SK-N-DZ (cell line): ENCODE data around the gene FASLG.
"Not testable (repeated sequence)": the region's sequence is repeated elsewhere in the genome, so short reads cannot be mapped to it uniquely, and the experiment has no call there.

Source experiments
- DNase-seq: peaks from one replicate; pipeline ENCODE4 v3.0.0-alpha.2; 2015; ENCODE audit warnings: low spot score
- small RNA-seq, 2 experiments: library from RNA; depleted of rRNA; stranded (forward); fragments of <200 nt; gene quantifications; one replicate each; pipeline ENCODE3, GENCODE V24; 2014

Gene FASLG

DNA sequence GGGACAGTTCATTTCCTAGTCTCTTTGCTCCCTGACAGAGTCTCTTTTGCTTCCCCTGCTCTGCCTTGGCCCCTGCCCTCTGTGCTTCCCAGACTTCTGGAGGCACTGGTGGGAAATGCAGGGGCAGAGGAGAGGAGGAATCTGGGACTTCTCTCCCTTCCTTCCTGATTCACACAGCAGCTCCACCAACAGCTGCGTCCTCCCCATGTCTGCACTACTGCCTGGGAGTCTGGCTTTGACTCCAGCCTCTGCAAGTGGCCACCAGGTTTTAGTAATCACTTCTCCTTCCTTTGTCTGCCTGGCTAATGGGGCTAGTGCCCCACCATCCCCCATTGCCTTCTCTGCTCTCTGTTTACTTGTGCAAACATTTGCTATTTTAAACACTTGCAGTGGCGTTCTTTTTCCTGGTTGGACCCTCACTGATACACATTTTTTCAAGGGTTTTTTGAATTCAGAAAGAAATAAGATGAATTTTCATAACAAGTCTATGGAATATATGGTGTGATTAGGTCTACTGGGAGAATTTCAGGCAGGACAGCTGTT, 21.9 kb downstream of the FASLG start:
- DNase-seq, result no peak

GRCh38 chr1:172682812-172683211, 23.9 kb downstream of the FASLG start:
- DNase-seq, result no peak

DNA sequence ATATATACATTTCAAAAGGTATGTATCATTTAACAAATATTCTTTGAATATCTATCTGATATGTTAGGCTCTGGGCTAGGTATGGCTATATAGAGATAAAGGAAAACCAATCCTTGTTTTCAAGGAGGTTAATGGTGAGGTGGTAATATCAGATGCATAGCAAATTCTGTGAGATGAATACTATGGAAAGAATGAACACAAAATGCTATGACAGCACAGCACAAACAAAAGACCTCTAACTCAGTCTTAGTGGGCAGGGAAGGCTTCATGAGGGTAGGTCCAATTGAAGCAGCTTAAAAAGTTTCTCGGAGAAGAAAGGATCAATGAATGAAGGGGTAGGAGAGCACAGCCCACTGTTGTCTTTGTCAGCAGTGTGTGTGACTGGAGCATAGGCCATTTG, 27.2 kb downstream of the FASLG start:
- DNase-seq, result no peak

GRCh38 chr1:172688428-172689085, 29.7 kb downstream of the FASLG start:
- DNase-seq, result not testable (repeated sequence)

- DNase-seq, result not testable (repeated sequence)
Observed at GRCh38 chr1:172690925-172691324, 32.0 kb downstream of the FASLG start.

- no peak for DNase-seq
Observed at GRCh38 chr1:172697534-172698002, 38.7 kb downstream of the FASLG start.

DNA sequence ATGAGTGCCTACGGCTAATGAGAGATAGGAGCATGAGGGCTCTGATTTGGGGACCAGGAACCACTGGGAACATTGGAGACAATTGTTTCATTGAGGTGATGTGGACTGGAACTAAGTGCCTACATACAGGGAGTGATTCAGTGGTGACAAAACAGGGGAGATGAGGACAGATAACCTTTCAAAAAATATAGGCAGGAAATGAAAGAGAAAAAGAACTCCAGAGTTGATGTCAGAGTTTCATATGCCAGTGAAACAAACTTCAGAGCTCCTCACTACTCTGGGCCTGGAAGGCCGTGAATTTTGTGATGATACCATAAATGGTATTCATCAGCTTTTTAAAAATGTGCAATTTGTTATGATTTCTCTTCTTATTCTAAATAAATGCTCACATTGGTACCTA, 39.3 kb downstream of the FASLG start:
- no peak for DNase-seq

DNA sequence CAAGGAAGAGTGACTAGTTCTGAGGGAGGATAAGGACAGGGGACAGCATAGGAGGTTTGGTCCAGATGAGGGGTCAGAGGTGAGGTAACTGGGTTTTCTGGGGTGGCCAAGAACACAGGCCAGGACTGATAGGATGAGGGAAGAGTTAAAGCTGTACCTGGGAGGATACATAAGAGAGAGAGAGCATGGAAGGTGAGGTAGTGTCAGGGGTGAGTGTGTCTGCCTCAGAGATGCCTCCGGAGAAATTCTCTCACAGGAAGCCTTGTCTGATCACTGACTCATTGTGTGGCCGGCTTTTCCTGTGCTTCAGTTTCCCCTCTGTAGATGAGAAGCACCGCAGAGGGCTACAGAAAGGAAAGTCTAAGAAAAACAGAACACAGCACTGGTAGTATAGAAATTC, 40.2 kb downstream of the FASLG start:
- DNase-seq, result no peak

DNA sequence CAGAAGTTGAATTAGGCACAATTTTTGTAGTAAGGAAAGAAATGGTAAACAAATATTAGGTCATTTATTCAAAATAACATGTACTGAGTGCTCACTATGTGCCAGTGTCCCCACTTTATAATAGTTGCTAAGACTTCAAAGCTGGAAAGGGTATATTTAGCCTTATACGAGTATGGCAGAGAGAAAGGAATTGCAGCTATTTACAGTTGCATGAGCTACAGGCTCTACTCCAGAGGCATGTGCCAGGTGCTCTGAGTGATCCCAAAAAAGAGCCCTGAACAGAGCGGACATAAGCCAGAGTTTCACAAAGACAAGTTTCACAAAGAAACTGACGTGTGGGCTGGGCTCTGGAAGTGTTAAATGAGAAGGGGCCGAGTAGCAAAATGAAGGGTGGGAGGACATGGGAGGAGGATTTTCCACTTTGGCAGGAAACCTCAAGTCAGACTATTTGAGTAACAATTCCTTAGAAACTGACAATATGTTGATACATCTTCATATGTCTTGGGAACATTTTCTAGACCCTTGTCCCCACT, 40.9 kb downstream of the FASLG start:
- no peak for DNase-seq

GRCh38 chr1:172700556-172700955, 41.7 kb downstream of the FASLG start:
- no peak for DNase-seq

- DNase-seq, result no peak
Observed at GRCh38 chr1:172704001-172704400, 45.1 kb downstream of the FASLG start.

GRCh38 chr1:172704420-172705210, 45.7 kb downstream of the FASLG start:
- no peak for DNase-seq

- DNase-seq, result no peak
Observed at GRCh38 chr1:172708452-172708851, 49.5 kb downstream of the FASLG start.

GRCh38 chr1:172711558-172711957, 52.7 kb downstream of the FASLG start:
- DNase-seq, result no peak

- no peak for DNase-seq
Observed at GRCh38 chr1:172713466-172713865, 54.6 kb downstream of the FASLG start.

Small RNA genes within 50 kb of the gene (small RNA-seq; reads per million reads assigned to genes)
- gene RNU6-693P, result 0 reads per million in 2 experiments
